CD4-positive, CD25-positive, alpha-beta regulatory T cell (primary cell): ENCODE results near the gene CDSN. TPM values are rescaled to one million over a fixed set of nuclear protein-coding genes. Genes with fewer than 3 reads are reported as not detected.

Experiments used
- ATAC-seq, 2 donors: fragments of 150-1000 bp; cut with Tn5 transposase; one replicate each; pipeline ENCODE4 v1.10.0; 2021; ENCODE audit warnings: low read depth in 2 of 2, moderate number of reproducible peaks in 2 of 2, moderate library complexity in 1 of 2
- DNase-seq, 3 donors: peaks; one replicate each; pipeline versions ENCODE4 v3.0.0 to v3.0.0-alpha.2; 2012 to 2022; ENCODE audit warnings: mixed read lengths in 1 of 3
- H3K27ac ChIP-seq: one replicate; pipeline ENCODE4 v1.7.0; 2013; ENCODE audit warnings: mild to moderate bottlenecking, low read length; ENCODE audit not compliant: insufficient read depth, poor library complexity, severe bottlenecking
- H3K27me3 ChIP-seq: one replicate; pipeline ENCODE4 v1.7.0; 2013; ENCODE audit warnings: low read length; ENCODE audit not compliant: control insufficient read depth, insufficient read depth
- H3K36me3 ChIP-seq: one replicate; pipeline ENCODE4 v1.7.0; 2013; ENCODE audit warnings: mild to moderate bottlenecking, low read length, moderate library complexity; ENCODE audit not compliant: control insufficient read depth, insufficient read depth
- H3K4me1 ChIP-seq: 2 replicates; pipeline ENCODE4 v1.7.0; 2013; ENCODE audit warnings: mild to moderate bottlenecking, low read length; ENCODE audit not compliant: insufficient read depth, control insufficient read depth, poor library complexity, severe bottlenecking
- H3K4me3 ChIP-seq: one replicate; pipeline ENCODE4 v1.7.0; 2013; ENCODE audit warnings: low read depth, mild to moderate bottlenecking, low read length, moderate library complexity
- H3K9me3 ChIP-seq, 2 experiments: 1 replicate in 1 of 2; 2 replicates in 1 of 2; pipeline ENCODE4 v1.7.0; 2013; ENCODE audit warnings: low read length in 2 of 2, mild to moderate bottlenecking in 1 of 2, moderate library complexity in 1 of 2; ENCODE audit not compliant: control insufficient read depth in 2 of 2
- H3K27ac Mint-ChIP-seq, 3 donors: one replicate each; pipeline ENCODE4 v1.8.0; 2020 to 2022; ENCODE audit warnings: mild to moderate bottlenecking in 3 of 3, mixed read lengths in 3 of 3, moderate library complexity in 2 of 3
- H3K27me3 Mint-ChIP-seq: one replicate; pipeline ENCODE4 v1.8.0; 2022; ENCODE audit warnings: mild to moderate bottlenecking, mixed read lengths
- H3K36me3 Mint-ChIP-seq: one replicate; pipeline ENCODE4 v1.8.0; 2020; ENCODE audit warnings: mixed read lengths
- H3K4me1 Mint-ChIP-seq, 4 donors: one replicate each; pipeline ENCODE4 v1.8.0; 2020 to 2022; ENCODE audit warnings: mixed read lengths in 4 of 4, mild to moderate bottlenecking in 1 of 4
- H3K4me3 Mint-ChIP-seq, 4 donors: one replicate each; pipeline ENCODE4 v1.8.0; 2020 to 2022; ENCODE audit warnings: mild to moderate bottlenecking in 4 of 4, mixed read lengths in 4 of 4, moderate library complexity in 3 of 4
- H3K9me3 Mint-ChIP-seq, 7 donors: one replicate each; pipeline ENCODE4 v1.8.0; 2020 to 2022; ENCODE audit warnings: mixed read lengths in 7 of 7, mild to moderate bottlenecking in 3 of 7, moderate library complexity in 2 of 7
- polyA plus RNA-seq, 4 donors: library from polyadenylated mRNA; unstranded; fragments of 300-500 nt; fragmentation: Illumina TruSeq; gene quantifications; one replicate each; pipeline ENCODE4 v1.2.3, GENCODE V29; 2021
- total RNA-seq: library from RNA; stranded (reverse); gene quantifications from one replicate; pipeline ENCODE4 v1.2.3, GENCODE V29; 2022

The CDSN gene
- total and polyA plus RNA-seq, 5 donors from 2014 or later: not detected

- Mint-ChIP-seq H3K4me1 (peaks cover 8 to 26% (median 16%) of the 10 kb centered on the region in 4 donors), H3K27ac (no peak overlapping the region), H3K9me3 (no peaks in the 10 kb centered on the region), H3K36me3 (no peaks in the 10 kb centered on the region), H3K4me3 (peak overlapping the region in 2 of 4 donors; percentile 12 to 22), H3K27me3 (no peaks in the 10 kb centered on the region)
- Histone ChIP-seq H3K36me3 (no peaks in the 10 kb centered on the region), H3K4me1 (peaks cover 17% of the 10 kb centered on the region), H3K4me3 (no peak overlapping the region), H3K27ac (no peak overlapping the region), H3K9me3 (no peaks in the 10 kb centered on the region), H3K27me3 (no peaks in the 10 kb centered on the region)
- DNase-seq (no peak), ATAC-seq (no peak)
Observed at GRCh38 chr6:31163922-31164321, 43.7 kb upstream of the CDSN start.

DNA sequence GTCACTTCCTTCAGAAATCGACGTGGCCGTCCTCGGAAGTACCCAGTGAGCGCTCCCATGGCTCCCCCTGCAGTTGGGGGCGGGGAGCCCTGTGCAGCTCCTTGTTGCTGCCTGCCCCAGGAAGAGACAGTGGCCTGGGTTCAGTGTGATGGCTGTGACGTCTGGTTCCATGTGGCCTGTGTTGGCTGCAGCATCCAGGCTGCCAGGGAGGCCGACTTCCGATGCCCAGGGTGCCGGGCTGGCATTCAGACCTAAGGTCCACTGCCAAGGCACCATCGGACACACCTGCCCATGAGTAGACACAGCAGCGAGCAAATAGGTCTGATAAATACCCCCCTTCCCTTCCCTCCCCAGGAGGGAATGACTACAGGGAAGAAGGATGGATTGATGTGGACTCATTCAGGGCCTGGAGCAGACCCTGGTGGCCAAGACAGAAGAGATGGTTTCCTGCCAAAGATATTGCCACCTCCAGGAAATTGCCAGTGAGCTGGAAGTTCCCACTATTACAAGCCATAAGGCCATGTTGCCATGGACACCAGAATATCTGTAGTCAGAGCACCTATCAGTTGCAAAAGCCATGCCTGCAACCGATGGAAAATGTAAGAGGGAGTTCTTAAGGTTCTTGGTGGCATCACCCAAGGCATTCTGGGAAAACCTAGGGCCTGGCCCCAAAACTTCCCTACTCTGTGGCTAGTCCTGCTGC, 42.4 kb upstream of the CDSN start:
- Histone ChIP-seq H3K36me3 (no peaks in the 10 kb centered on the region), H3K9me3 (no peaks in the 10 kb centered on the region), H3K4me1 (peaks cover 25% of the 10 kb centered on the region), H3K4me3 (no peak overlapping the region), H3K27me3 (no peaks in the 10 kb centered on the region), H3K27ac (no peak overlapping the region)
- DNase-seq: no peak
- no peaks in the 10 kb centered on the region for H3K27me3 Mint-ChIP-seq
- peak overlapping the region in 1 of 4 donors; percentile 22 for H3K4me3 Mint-ChIP-seq
- no peaks in the 10 kb centered on the region for H3K36me3 Mint-ChIP-seq
- H3K9me3 Mint-ChIP-seq: no peaks in the 10 kb centered on the region
- H3K27ac Mint-ChIP-seq: peak overlapping the region in 1 of 3 donors; percentile 17
- no peak for ATAC-seq
- H3K4me1 Mint-ChIP-seq: peaks cover 8 to 37% (median 22%) of the 10 kb centered on the region in 4 donors

- Mint-ChIP-seq H3K9me3 (no peaks in the 10 kb centered on the region), H3K4me1 (peaks cover 8 to 46% (median 22%) of the 10 kb centered on the region in 4 donors), H3K27me3 (no peaks in the 10 kb centered on the region), H3K36me3 (no peaks in the 10 kb centered on the region), H3K4me3 (peak overlapping the region in 2 of 4 donors; percentile 62 to 82), H3K27ac (peak overlapping the region in 1 of 3 donors; percentile 31)
- DNase-seq: no peak
- Histone ChIP-seq H3K36me3 (no peaks in the 10 kb centered on the region), H3K27me3 (no peaks in the 10 kb centered on the region), H3K9me3 (no peaks in the 10 kb centered on the region), H3K4me1 (peaks cover 29% of the 10 kb centered on the region), H3K27ac (no peak overlapping the region), H3K4me3 (no peak overlapping the region)
- ATAC-seq: no peak
Observed at GRCh38 chr6:31161216-31162126, 41.2 kb upstream of the CDSN start.

GRCh38 chr6:31158863-31159855, 38.9 kb upstream of the CDSN start:
- peaks cover 24% of the 10 kb centered on the region for H3K4me1 ChIP-seq
- H3K27me3 Mint-ChIP-seq: no peaks in the 10 kb centered on the region
- DNase-seq (peak; percentile 29 to 58 (median 31)), ATAC-seq (no peak)
- no peaks in the 10 kb centered on the region for H3K27me3 ChIP-seq
- H3K27ac ChIP-seq: peak overlapping the region; percentile 82
- no peaks in the 10 kb centered on the region for H3K9me3 Mint-ChIP-seq
- peak overlapping the region; percentile 86 to 96 (median 94) for H3K4me3 Mint-ChIP-seq
- peaks cover 4% of the 10 kb centered on the region for H3K36me3 Mint-ChIP-seq
- H3K4me3 ChIP-seq: peak overlapping the region; percentile 77
- H3K9me3 ChIP-seq: no peaks in the 10 kb centered on the region
- H3K4me1 Mint-ChIP-seq: peaks cover 8 to 36% (median 21%) of the 10 kb centered on the region in 4 donors
- H3K27ac Mint-ChIP-seq: peak overlapping the region; percentile 79 to 91 (median 90)
- H3K36me3 ChIP-seq: no peaks in the 10 kb centered on the region

DNA sequence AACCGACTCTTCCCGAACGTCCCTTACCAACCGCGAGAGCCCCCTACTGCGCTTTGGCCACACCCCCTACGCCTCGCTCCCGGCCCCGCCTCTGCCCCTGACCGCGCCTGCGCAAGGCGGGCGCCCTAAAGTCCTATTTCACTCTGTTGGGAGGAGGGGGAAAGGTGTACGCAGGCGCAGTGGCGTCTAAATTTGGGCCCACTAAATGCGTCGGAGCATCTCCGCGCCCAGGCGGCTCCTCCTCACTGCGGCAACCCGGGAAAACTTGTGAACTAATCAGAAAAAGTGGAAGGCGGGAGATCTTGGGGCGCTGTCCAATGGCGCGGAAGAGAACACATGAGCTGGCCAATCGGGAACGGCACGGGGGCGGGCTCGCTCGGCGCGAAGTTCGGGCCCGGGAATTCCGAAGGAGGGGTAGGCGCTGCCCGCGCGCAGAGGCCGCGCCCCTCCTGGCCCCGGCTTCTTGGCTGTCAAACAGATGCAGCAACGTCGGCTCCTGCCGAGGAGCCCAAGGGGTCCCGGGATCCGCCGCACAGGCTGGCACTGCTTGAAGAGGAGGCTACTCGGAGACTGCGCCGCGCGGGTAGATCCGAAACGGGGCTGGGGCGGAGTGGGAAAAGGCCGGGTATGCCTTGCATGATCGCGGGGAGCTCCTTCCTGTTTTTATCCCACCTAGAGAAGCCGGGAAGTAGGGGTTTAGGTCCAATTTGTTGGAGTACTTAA, 38.1 kb upstream of the CDSN start, which contains the start of gene TCF19:
Gene TCF19, plus strand, starts transcription at position 450 of the 723 bp plus-strand sequence. CDS start 881 bp downstream, outside the sequence.
- H3K4me3 ChIP-seq: peak within 1 kb of the TSS; percentile 78
- peak within 1 kb of the TSS; percentile 90 to 94 (median 91) for H3K27ac Mint-ChIP-seq
- no peaks in the 10 kb centered on the region for H3K9me3 Mint-ChIP-seq
- H3K27ac ChIP-seq: peak within 1 kb of the TSS; percentile 82
- no peaks in the 10 kb centered on the region for H3K36me3 ChIP-seq
- ATAC-seq (peak; percentile 90 to 93), DNase-seq (peak; percentile 98 to 99 (median 99))
- peaks cover 24% of the 10 kb centered on the region for H3K4me1 ChIP-seq
- H3K27me3 ChIP-seq: no peaks in the 10 kb centered on the region
- no peaks in the 10 kb centered on the region for H3K27me3 Mint-ChIP-seq
- peaks cover 8 to 36% (median 17%) of the 10 kb centered on the region in 4 donors for H3K4me1 Mint-ChIP-seq
- peaks cover 4% of the 10 kb centered on the region for H3K36me3 Mint-ChIP-seq
- H3K4me3 Mint-ChIP-seq: peak within 1 kb of the TSS; percentile 86 to 96 (median 94)
- no peaks in the 10 kb centered on the region for H3K9me3 ChIP-seq

DNA sequence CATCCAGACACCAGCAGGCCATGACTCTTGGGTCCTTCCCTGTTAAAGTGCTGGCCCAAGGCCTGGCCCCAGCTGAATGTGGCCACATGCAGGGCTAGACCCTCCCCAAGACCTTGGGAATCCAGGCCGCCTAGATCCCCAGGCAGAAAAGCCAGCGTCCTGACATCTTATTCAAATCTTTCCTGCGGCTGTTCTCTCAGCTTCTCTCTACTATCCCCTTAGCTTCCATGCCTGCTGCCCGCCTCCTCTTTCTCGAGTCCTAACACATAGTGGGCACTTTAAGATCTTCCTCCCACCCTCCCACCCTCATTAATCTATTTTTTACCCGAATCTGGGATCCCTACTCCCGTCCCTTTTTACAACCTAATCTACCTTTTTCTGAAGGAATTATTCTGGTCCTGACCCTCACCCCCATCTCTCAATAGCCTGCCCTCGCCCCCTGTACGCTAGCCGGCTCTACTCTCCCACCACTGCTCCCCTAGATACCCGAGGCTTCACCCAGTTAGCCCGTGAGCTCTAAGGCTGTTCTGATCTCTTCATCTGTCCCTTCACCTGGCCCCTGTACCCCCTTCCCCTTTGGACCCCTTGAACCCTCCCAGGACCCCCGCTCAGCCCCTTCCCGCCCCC, 37.4 kb upstream of the CDSN start, which contains the start of gene CCHCR1:
Gene CCHCR1, minus strand, starts transcription at position 290 of the 627 bp plus-strand sequence. Its CDS starts 202 bp downstream, at position 88.
- peak within 1 kb of the TSS; percentile 90 to 94 (median 91) for H3K27ac Mint-ChIP-seq
- no peaks in the 10 kb centered on the region for H3K36me3 ChIP-seq
- no peaks in the 10 kb centered on the region for H3K27me3 Mint-ChIP-seq
- H3K9me3 Mint-ChIP-seq: no peaks in the 10 kb centered on the region
- peak within 1 kb of the TSS; percentile 86 to 96 (median 94) for H3K4me3 Mint-ChIP-seq
- ATAC-seq: no peak
- peak within 1 kb of the TSS; percentile 82 for H3K27ac ChIP-seq
- H3K4me3 ChIP-seq: peak within 1 kb of the TSS; percentile 78
- peaks cover 8 to 36% (median 14%) of the 10 kb centered on the region in 4 donors for H3K4me1 Mint-ChIP-seq
- H3K36me3 Mint-ChIP-seq: peaks cover 4% of the 10 kb centered on the region
- no peaks in the 10 kb centered on the region for H3K27me3 ChIP-seq
- H3K4me1 ChIP-seq: peaks cover 24% of the 10 kb centered on the region
- no peaks in the 10 kb centered on the region for H3K9me3 ChIP-seq
- no peak for DNase-seq
